Muscle layer of colon (tissue), 2 donors: ENCODE measurements around the gene CEP20.
"Not testable (repeated sequence)": the region's sequence is repeated elsewhere in the genome, so short reads cannot be mapped to it uniquely, and the experiment has no call there.

Experiments
- H3K27ac ChIP-seq: one replicate; pipeline ENCODE4 v1.7.0; 2013; ENCODE audit warnings: low read depth, mild to moderate bottlenecking, low read length, moderate library complexity
- H3K27me3 ChIP-seq, 2 donors: one replicate each; pipeline ENCODE4 v1.7.0; 2013; ENCODE audit warnings: low read length in 2 of 2, mild to moderate bottlenecking in 2 of 2; ENCODE audit not compliant: insufficient read depth in 2 of 2, control insufficient read depth in 1 of 2
- H3K36me3 ChIP-seq: one replicate; pipeline ENCODE4 v1.7.0; 2013; ENCODE audit warnings: mild to moderate bottlenecking, low read length; ENCODE audit not compliant: insufficient read depth
- H3K4me1 ChIP-seq: one replicate; pipeline ENCODE4 v1.7.0; 2013; ENCODE audit warnings: mild to moderate bottlenecking, low read length; ENCODE audit not compliant: insufficient read depth
- H3K4me3 ChIP-seq, 2 donors: one replicate each; pipeline ENCODE4 v1.7.0; 2013; ENCODE audit warnings: low read length in 2 of 2, low read depth in 1 of 2, mild to moderate bottlenecking in 1 of 2, moderate library complexity in 1 of 2
- H3K9ac ChIP-seq: one replicate; pipeline ENCODE4 v1.7.0; 2013; ENCODE audit warnings: low read length
- H3K9me3 ChIP-seq: one replicate; pipeline ENCODE4 v1.7.0; 2013; ENCODE audit warnings: mild to moderate bottlenecking, low read length
- donor health status: abdominal sarcoma.
- donor health status: Adenocarcinoma of cecum.

CEP20 gene

GRCh38 chr16:15856182-15856581, 32.2 kb downstream of the CEP20 start:
- H3K4me3 ChIP-seq = peak overlapping the region; percentile 79 to 88
- H3K9me3 ChIP-seq = no peaks in the 10 kb centered on the region
- H3K27ac ChIP-seq = peak overlapping the region; percentile 98
- peaks cover 9% of the 10 kb centered on the region for H3K4me1 ChIP-seq
- peak overlapping the region; percentile 85 for H3K9ac ChIP-seq
- H3K27me3 ChIP-seq = peaks cover 0 to 12% of the 10 kb centered on the region in 2 donors
- H3K36me3 ChIP-seq = peaks cover 27% of the 10 kb centered on the region

- H3K9me3 ChIP-seq = no peaks in the 10 kb centered on the region
- H3K4me1 ChIP-seq = peaks cover 9% of the 10 kb centered on the region
- H3K4me3 ChIP-seq = peak overlapping the region; percentile 79 to 88
- H3K27ac ChIP-seq = peak overlapping the region; percentile 98
- H3K27me3 ChIP-seq = peaks cover 0 to 12% of the 10 kb centered on the region in 2 donors
- peaks cover 31% of the 10 kb centered on the region for H3K36me3 ChIP-seq
- H3K9ac ChIP-seq = peak overlapping the region; percentile 85
Measured at GRCh38 chr16:15855704-15856003, 32.7 kb downstream of the CEP20 start.

- H3K9ac ChIP-seq = peak overlapping the region; percentile 85
- peak overlapping the region; percentile 98 for H3K27ac ChIP-seq
- H3K4me3 ChIP-seq = peak overlapping the region; percentile 79 to 88
- no peaks in the 10 kb centered on the region for H3K9me3 ChIP-seq
- H3K27me3 ChIP-seq = peaks cover 0 to 12% of the 10 kb centered on the region in 2 donors
- peaks cover 31% of the 10 kb centered on the region for H3K36me3 ChIP-seq
- peaks cover 9% of the 10 kb centered on the region for H3K4me1 ChIP-seq
Measured at GRCh38 chr16:15854906-15855703, 33.3 kb downstream of the CEP20 start.

- Histone ChIP-seq H3K9me3 (no peaks in the 10 kb centered on the region), H3K9ac (peak overlapping the region; percentile 85), H3K4me1 (peaks cover 3% of the 10 kb centered on the region), H3K27me3 (peaks cover 0 to 12% of the 10 kb centered on the region in 2 donors), H3K27ac (peak overlapping the region; percentile 98), H3K36me3 (peaks cover 37% of the 10 kb centered on the region), H3K4me3 (peak overlapping the region; percentile 79 to 88)
Measured at GRCh38 chr16:15854061-15854460, 34.3 kb downstream of the CEP20 start.

- peak overlapping the region; percentile 79 to 88 for H3K4me3 ChIP-seq
- H3K4me1 ChIP-seq = no peaks in the 10 kb centered on the region
- peak overlapping the region; percentile 98 for H3K27ac ChIP-seq
- H3K9ac ChIP-seq = peak overlapping the region; percentile 85
- H3K9me3 ChIP-seq = no peaks in the 10 kb centered on the region
- H3K36me3 ChIP-seq = peaks cover 43% of the 10 kb centered on the region
- peaks cover 0 to 12% of the 10 kb centered on the region in 2 donors for H3K27me3 ChIP-seq
Measured at GRCh38 chr16:15853021-15853420, 35.4 kb downstream of the CEP20 start.

GRCh38 chr16:15850555-15850954, 37.8 kb downstream of the CEP20 start:
- Histone ChIP-seq H3K9ac (peak overlapping the region; percentile 85), H3K4me3 (peak overlapping the region; percentile 21 to 79), H3K36me3 (peaks cover 52% of the 10 kb centered on the region), H3K27ac (peak overlapping the region; percentile 66)
- H3K27me3 ChIP-seq, H3K4me1 ChIP-seq, H3K9me3 ChIP-seq: not testable (repeated sequence)

- peak overlapping the region; percentile 70 for H3K27ac ChIP-seq
- peak overlapping the region in 1 of 2 donors; percentile 79 for H3K4me3 ChIP-seq
- peak overlapping the region; percentile 66 for H3K9ac ChIP-seq
- no peaks in the 10 kb centered on the region for H3K27me3 ChIP-seq
- H3K4me1 ChIP-seq = peaks cover 12% of the 10 kb centered on the region
- H3K36me3 ChIP-seq = peaks cover 52% of the 10 kb centered on the region
- H3K9me3 ChIP-seq = no peaks in the 10 kb centered on the region
Measured at GRCh38 chr16:15849209-15849981, 39.0 kb downstream of the CEP20 start.

- H3K27ac ChIP-seq = peak overlapping the region; percentile 70
Measured at GRCh38 chr16:15847611-15848175, 40.7 kb downstream of the CEP20 start.

DNA sequence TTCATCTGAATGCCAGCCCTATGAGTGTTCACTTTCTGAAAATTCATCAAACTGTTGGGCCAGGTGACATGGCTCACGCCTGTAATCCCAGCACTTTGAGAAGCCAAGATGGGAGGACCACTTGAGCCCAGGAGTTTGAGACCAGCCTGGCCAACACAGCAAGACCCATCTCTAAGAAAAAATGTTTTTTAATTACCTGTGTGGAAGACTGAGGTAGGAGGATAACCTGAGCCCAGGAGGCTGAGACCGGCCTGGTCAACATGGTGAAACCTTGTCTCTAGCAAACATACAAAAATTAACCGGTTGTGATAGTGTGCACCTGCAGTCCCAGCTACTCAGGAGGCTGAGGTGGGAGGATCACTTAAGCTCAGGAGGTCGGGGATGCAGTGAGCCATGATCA, 41.9 kb downstream of the CEP20 start:
- no peaks in the 10 kb centered on the region for H3K27me3 ChIP-seq
- H3K4me3 ChIP-seq = peak overlapping the region; percentile 5 to 39
- H3K36me3 ChIP-seq = peaks cover 34% of the 10 kb centered on the region
- H3K4me1 ChIP-seq = peaks cover 32% of the 10 kb centered on the region
- H3K9me3 ChIP-seq = no peaks in the 10 kb centered on the region
- H3K27ac ChIP-seq = peak overlapping the region; percentile 67
- peak overlapping the region; percentile 16 for H3K9ac ChIP-seq

More at GRCh38 chr16:15847611-15848175, 40.7 kb downstream of the CEP20 start:
- Histone ChIP-seq H3K9me3 (no peaks in the 10 kb centered on the region), H3K9ac (peak overlapping the region; percentile 32), H3K27me3 (no peaks in the 10 kb centered on the region), H3K4me3 (peak overlapping the region in 1 of 2 donors; percentile 38), H3K36me3 (peaks cover 45% of the 10 kb centered on the region), H3K4me1 (peaks cover 21% of the 10 kb centered on the region)

GRCh38 chr16:15843635-15844279, 44.6 kb downstream of the CEP20 start:
- Histone ChIP-seq H3K9ac (no peak overlapping the region), H3K4me1 (peaks cover 41% of the 10 kb centered on the region), H3K36me3 (peaks cover 28% of the 10 kb centered on the region), H3K4me3 (peak overlapping the region in 1 of 2 donors; percentile 26), H3K27ac (peak overlapping the region; percentile 74), H3K27me3 (no peaks in the 10 kb centered on the region), H3K9me3 (no peaks in the 10 kb centered on the region)

DNA sequence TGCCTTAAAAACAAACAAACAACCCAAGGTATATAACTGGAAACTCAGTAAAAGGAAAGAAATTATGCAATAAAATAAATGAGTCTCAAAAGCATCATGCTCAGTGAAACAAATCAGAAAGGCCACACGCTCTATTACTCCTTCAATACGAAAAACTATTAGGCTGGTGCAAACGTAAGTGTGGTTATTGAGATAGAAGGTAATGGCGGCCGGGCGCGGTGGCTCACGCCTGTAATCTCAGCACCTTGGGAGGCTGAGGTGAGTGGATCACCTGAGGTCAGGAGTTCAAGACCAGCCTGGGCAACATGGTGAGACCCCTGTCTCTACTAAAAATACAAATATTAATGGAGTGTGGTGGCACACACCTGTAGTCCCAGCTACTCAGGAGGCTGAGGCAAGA, 49.2 kb downstream of the CEP20 start:
- Histone ChIP-seq H3K4me1 (peaks cover 58% of the 10 kb centered on the region), H3K36me3 (peaks cover 49% of the 10 kb centered on the region), H3K27ac (peak overlapping the region; percentile 1)
- not testable (repeated sequence) for H3K9me3 ChIP-seq, H3K4me3 ChIP-seq, H3K9ac ChIP-seq, H3K27me3 ChIP-seq
